Measurements from ENCODE around the gene FAF1.
"Not testable (repeated sequence)": the region's sequence is repeated elsewhere in the genome, so short reads cannot be mapped to it uniquely, and the experiment has no call there.

Gene FAF1

GRCh38 chr1:50747394-50747793 is 212.7 kb downstream of the FAF1 start:
- DNase-seq: no peak

- no peak for DNase-seq
These were observed 217.5 kb downstream of the FAF1 start for GRCh38 chr1:50742523-50742922.

DNA sequence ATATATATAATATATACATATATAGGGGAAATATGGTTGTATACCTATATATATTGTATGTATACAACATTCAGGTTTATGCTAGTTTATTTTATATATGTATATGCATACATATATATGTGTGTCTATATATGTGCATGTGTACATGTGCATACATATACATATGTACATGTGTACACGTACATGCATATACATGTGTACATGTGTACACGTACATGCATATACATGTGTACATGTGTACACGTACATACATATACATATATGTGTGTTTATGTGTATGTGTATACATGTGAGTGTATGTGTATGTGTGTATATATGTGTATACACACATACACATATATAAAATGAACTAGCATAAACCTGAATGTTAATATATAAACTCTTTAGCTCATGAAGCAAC is 220.9 kb downstream of the FAF1 start:
- no peak for DNase-seq

DNA sequence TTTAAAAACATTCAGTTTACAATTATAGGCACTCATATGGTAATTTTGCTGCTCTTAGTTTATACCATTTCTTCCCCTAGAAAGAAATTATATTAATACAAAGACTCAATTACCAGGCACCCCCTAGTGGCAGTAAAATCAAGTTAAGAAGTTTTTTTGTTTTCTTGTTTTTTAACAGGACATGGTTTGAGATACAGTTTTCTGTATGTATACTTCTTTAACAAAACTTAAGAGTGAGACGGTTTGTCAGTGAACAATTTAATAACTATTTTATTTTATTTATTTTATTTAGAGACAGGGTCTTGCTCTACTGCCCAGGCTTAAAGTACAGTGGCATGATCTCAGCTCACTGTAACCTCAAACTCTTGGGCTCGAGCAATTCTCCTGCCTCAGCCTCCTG is 224.6 kb downstream of the FAF1 start:
- no peak for DNase-seq

GRCh38 chr1:50727578-50727977 is 232.5 kb downstream of the FAF1 start:
- not testable (repeated sequence) for DNase-seq

GRCh38 chr1:50724626-50725286 is 235.3 kb downstream of the FAF1 start:
- no peak for DNase-seq

DNA sequence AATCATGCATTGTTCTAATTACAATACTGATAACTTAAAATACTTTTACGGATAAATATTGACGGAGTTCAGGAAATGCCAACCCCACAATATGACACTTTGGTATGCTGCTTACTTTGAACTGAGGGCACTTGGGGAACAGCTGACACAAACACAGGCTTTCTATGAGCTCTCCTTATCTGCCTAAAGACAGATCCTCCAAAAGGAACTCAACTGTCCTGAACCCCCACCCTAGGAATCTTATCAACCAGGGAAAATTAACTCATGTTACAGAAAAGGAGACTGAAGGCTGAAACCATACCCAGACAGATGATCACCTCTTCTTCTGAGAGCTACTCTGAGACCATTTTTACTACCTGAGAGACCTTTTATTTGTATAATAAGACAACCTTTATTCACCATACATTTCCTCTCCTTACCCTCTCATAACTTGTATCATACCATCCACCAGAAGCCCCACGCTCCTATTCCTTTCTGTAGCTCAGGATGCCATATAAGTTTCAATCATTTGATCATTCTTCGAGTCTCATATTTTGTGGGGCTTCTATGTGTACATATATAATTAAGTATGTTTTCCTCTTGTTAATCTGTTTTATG is 239.5 kb downstream of the FAF1 start:
- DNase-seq: no peak

- DNase-seq: no peak
These were observed 240.9 kb downstream of the FAF1 start for GRCh38 chr1:50719126-50719525.

DNA sequence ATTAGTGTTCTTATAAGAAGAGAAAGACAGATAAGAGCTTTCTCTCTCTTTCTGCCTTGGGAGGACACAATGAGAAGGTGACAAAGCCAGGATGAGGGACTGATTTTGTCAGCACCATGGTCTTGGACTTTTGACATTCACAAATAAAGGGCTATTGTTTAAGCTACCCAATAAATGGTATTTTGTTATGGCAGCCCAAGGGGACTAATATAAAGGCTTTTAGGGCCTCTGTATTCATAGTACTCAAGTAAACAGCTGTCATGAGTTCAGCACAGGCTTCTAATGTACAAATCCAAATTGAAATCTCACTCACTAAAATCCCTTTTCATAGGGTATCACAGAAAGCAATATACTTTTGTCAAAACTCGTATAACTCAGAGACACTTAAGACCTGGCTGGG is 242.7 kb downstream of the FAF1 start:
- DNase-seq: no peak

- not testable (repeated sequence) for DNase-seq
These were observed 243.6 kb downstream of the FAF1 start for GRCh38 chr1:50716455-50716854.

GRCh38 chr1:50710099-50710498 is 250.0 kb downstream of the FAF1 start:
- no peak for DNase-seq

DNA sequence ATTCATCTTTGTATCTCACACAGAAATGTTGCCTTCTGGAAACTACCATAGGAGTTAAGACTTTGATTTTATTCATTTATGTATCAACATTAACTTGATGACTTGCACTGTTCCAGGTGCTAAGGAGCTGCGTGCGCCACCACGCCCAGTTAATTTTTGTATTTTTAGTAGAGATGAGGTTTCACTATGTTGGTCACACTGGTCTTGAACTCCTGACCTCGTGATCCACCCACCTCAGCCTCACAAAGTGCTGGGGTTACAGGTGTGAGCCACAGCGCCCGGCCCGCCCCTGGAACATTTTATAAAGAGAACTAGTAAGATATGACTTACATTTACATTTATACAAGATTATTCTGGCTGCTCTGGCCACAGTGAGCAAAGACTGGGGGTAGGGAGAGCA is 252.2 kb downstream of the FAF1 start:
- DNase-seq: no peak

DNA sequence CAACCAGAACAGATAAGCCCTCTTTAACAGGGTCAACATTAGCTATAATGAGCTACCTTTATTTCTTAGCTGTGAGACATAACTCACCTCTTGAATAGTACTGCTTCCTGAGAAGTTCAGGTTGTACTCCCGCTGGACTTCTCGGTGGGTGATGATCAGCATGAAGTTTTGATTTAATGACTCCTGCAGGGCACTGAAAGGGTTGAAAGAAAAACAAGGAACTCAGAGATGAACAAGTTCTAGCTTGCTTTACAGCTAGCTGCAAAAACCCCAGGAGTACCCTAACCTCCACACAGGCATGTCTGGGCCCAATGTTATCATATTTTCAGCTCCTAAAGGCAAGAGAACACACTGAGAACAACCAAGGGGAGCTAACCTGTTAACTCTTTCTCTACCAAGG is 254.4 kb downstream of the FAF1 start:
- DNase-seq: no peak

- DNase-seq: no peak
These were observed 255.0 kb downstream of the FAF1 start for GRCh38 chr1:50705041-50705440.

GRCh38 chr1:50704126-50704525 is 255.9 kb downstream of the FAF1 start:
- DNase-seq: no peak

DNA sequence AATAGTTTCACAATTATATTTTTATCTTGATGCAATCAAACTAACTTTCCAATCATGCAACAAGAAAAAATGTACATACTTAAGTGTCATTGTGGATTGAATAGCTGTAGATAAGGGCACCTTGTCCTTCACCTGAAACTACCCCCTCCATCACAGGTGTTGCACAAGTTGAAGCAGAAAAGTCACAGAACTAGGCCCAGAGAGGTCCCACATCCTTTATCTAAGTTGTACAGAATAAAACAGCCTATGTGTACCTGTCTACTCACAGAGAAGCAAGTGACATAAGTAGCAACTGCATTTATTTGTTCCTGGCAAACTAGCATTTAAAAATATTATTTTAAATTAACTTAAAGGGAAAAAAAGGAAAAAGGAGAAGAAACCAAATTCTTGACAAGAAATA is 256.8 kb downstream of the FAF1 start:
- DNase-seq: no peak

DNA sequence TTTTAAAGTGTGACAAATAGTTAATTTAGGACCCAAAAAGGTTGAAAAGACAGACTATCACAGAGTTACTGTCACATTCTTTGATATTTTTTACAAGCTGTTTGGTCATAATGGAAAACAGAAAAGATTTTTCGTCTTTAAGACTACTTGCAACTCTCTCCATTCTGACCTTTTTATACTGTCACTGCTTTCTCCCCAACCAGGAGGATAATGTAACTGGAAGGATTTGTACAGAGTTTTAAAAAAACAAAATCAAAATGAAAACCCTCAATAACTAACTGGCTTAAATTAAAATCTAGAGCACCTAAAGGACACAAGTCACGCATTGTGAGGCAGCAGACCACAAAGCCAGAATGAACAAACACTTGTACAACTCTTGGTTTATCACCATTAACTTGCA is 257.7 kb downstream of the FAF1 start:
- DNase-seq: no peak

GRCh38 chr1:50701706-50702317 is 258.3 kb downstream of the FAF1 start:
- DNase-seq: no peak

DNA sequence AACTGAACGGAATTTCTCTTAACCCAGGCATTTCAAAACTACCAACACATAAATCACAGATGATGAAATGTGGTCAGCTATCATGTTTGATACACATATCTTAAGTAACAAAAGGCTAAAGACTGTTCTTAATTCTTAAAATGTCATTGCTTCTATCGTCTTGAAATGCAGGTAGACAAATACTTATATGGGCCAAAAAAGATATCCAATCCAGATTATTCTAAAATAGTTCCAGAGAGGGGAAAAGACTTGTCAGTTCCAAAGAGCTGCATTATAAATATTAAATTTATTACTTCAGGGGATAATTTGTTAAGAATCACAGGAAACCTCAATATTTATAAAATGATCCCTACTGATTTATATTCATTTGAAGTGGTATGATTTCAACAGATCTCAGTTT is 259.4 kb downstream of the FAF1 start:
- DNase-seq: no peak

DNA sequence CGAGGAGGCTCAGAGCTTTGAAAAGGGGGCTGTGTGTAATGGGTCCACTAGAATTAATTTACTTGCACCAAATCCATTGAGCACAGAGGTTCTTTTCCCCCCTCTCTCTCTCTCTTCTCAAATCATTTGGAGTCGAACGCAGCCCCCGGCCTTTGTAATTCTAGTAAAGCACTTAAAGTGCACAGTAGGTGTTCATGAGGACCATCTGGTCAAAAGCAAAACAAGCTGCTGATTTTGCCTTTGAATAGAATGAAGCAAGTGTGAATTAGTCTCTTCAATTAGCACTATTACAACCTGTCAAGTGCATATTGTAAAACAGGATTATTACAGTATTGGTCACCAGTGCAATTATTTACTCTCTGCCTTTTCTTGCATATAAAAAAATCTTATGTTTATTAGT is 259.9 kb downstream of the FAF1 start:
- DNase-seq: no peak

GRCh38 chr1:50699795-50700194 is 260.3 kb downstream of the FAF1 start:
- DNase-seq: no peak

DNA sequence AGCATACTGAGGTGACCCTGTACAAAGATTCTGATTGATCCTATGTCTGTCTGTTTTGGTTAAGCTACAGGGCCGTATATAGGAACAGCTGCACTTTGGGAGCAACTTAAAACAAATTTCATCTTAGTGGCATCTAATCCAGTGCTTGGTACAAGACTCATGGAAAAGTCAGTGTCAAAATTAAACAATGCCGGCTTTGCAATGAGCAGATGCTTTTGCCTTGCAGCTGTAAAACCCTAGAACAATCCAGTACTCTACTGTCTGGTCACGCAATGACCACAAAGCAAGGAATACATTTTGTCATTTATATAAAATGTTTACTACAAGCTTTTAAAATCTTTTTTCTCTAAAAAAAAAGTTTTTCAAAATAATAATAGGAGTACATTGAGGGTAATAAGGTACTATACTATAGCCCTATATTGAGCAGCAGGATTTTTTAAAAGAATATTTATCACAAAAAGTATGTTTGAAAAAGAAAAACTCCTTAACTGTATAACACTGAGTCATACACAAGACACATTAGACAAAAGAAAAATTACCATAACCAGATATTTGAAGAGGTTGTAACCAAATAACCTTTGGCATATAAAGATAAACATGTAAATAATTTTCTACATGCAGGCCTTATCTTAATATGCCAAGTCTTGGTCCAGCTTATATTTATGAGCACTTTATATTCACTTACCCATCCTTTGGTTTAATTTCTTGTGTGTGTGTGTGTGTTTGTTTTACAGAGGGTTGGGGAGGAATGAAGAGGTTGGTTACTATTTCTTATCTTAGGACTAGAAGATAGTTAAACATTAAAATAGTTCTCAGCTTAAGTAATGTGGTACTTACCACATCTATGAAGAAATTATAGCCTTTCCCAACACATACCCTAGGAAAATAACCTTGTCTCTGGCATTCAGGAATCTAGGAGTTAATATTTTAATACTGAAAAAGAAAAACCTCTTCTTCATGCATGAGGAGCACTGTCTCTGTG is 262.3 kb downstream of the FAF1 start:
- DNase-seq: no peak

DNA sequence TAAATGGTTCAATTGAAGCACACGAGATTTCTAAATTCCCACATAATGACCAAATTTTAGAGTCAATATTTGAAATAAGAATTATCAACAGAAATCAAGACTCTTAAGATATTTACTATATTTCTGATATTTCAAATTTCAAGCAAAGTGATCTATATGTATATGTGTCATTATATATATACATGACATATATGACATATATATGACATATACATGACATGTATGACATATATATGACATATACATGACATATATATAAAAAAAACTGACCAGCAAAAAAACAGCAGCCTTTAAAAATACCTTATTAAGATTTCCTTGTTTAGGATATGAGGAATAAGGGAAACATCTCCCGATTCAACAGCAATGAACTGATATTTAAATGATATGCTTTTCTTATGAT is 266.2 kb downstream of the FAF1 start:
- no peak for DNase-seq

DNA sequence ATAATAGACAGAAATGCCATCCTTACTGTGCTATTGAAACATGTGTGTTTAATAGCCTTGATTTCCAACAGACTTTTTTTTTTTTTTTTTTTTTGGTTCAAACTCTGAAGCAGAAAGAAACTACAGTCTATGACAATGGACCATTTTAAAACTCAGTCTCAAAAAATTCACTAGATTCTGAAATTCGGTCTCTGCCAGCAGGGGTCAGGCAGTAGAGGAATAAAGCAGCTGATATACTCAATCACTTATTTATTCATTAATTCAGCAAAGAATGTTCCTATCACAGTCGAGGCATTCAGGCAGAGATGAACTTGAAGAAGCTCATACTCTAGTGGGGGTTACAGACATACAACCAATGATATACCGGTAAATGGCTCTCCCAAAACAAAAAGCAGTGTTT is 275.9 kb downstream of the FAF1 start:
- no peak for DNase-seq

Measured in activated T-cell treated with anti-CD3 and anti-CD28 coated beads for 4 hours (primary cell).